Smooth muscle cell of the pulmonary artery (primary cell): ENCODE data around the gene NUMA1. TPM values are rescaled to one million over a fixed set of nuclear protein-coding genes. Genes with fewer than 3 reads are reported as not detected.

Experiments
- total RNA-seq: library from RNA; depleted of rRNA; stranded (reverse); fragments of >200 nt; gene quantifications from 2 replicates; pipeline ENCODE4 v1.2.3, GENCODE V29; 2014

Gene NUMA1
- 168 and 206 TPM in 2 replicates for total RNA-seq

GRCh38 chr11:72080326-72081183 is at the start of gene NUMA1, which contains the start of gene LRRC51:
TSS of gene NUMA1 (minus strand) at chr11:72080542. CDS start at chr11:72035943, 44,599 bp downstream.
TSS of gene LRRC51 (plus strand) at chr11:72080850. CDS start at chr11:72089084, 8,234 bp downstream.

GRCh38 chr11:72112143-72112977 is 32.0 kb upstream of the NUMA1 start, which contains the start of gene ANAPC15:
TSS of gene ANAPC15 (minus strand) at chr11:72112695. CDS start at chr11:72111276, 1,419 bp downstream.

GRCh38 chr11:72105888-72106287 is 25.5 kb upstream of the NUMA1 start, which contains the start of gene TOMT:
TSS of gene TOMT (plus strand) at chr11:72105924. CDS start at chr11:72105952, 28 bp downstream.

GRCh38 chr11:72102946-72103753 is 22.8 kb upstream of the NUMA1 start, which contains the start of gene LAMTOR1:
TSS of gene LAMTOR1 (minus strand) at chr11:72103297. CDS start at chr11:72103224, 73 bp downstream.

GRCh38 chr11:71998649-71999310 is 81.6 kb downstream of the NUMA1 start, which contains the start of gene IL18BP:
TSS of gene IL18BP (plus strand) at chr11:71998909. CDS start at chr11:71999985, 1,076 bp downstream.

Other genes starting within 250 kb of the NUMA1 start
- gene DEFB108B, start 247.3 kb downstream of the NUMA1 start, total RNA-seq = not detected in 2 replicates
- not detected in 2 replicates for gene DEFB131B, start 202.1 kb downstream of the NUMA1 start, total RNA-seq
- gene XNDC1N, start 151.9 kb downstream of the NUMA1 start, total RNA-seq = 6.5 and 7.2 TPM in 2 replicates
- gene RNF121, start 151.5 kb downstream of the NUMA1 start, total RNA-seq = 42.7 and 49.9 TPM in 2 replicates
- 2.5 and 4.4 TPM in 2 replicates for gene IL18BP, start 81.6 kb downstream of the NUMA1 start, total RNA-seq
- 6.1 and 6.5 TPM in 2 replicates for gene LRRC51, start 308 bp upstream of the NUMA1 start, total RNA-seq
- gene LAMTOR1, start 22.8 kb upstream of the NUMA1 start, total RNA-seq = 68.1 and 81.7 TPM in 2 replicates
- gene TOMT, start 25.4 kb upstream of the NUMA1 start, total RNA-seq = not detected in 2 replicates
- gene ANAPC15, start 32.2 kb upstream of the NUMA1 start, total RNA-seq = 11.5 and 14.0 TPM in 2 replicates
- 3.4 TPM in 1 of 2 replicates, not detected in the other for gene FOLR3, start 55.2 kb upstream of the NUMA1 start, total RNA-seq
- gene FOLR1, start 111.6 kb upstream of the NUMA1 start, total RNA-seq = not detected in 2 replicates
- not detected in 2 replicates for gene FOLR2, start 136.3 kb upstream of the NUMA1 start, total RNA-seq
- 80.8 and 114 TPM in 2 replicates for gene INPPL1, start 144.2 kb upstream of the NUMA1 start, total RNA-seq
- gene PHOX2A, start 163.6 kb upstream of the NUMA1 start, total RNA-seq = not detected in 2 replicates